ENCODE measurements around the gene ARMH4. TPM values are rescaled to one million over a fixed set of nuclear protein-coding genes. Genes with fewer than 3 reads are reported as not detected.

Gene ARMH4
- total and polyA plus RNA-seq, 10 of the 15 experiments (the other 5 are each of a cell fraction or from before 2014, with no cell fraction given), result 0.50 to 0.97 (median 0.60) TPM; not detected in 7

GRCh38 chr14:58100735-58101368, 51.2 kb downstream of the ARMH4 start:
- TF ChIP-seq HCFC1 (IDR thresholded peaks at IDR 0.05; ENCODE audit: low read length), result no peak
- TF ChIP-seq IKZF1 (conservative IDR thresholded peaks at IDR 0.05), result no peak
- no peak for TF ChIP-seq ELK1 (IDR thresholded peaks at IDR 0.05; ENCODE audit: low read depth, low read length)
- TF ChIP-seq ZNF274 (IDR thresholded peaks at IDR 0.05; ENCODE audit: insufficient read depth, insufficient read length), result no peak
- no peak for TF ChIP-seq SREBF1 (IDR thresholded peaks at IDR 0.05; ENCODE audit: low read length)
- no peak for TF ChIP-seq ZBTB40 (IDR thresholded peaks at IDR 0.05; ENCODE audit: borderline replicate concordance)
- no peak for TF ChIP-seq KAT2A (conservative IDR thresholded peaks at IDR 0.05; ENCODE audit: control insufficient read depth, low read depth, low read length)
- DNase-seq (ENCODE audit: low read depth, low spot score), result no peak
- ChIA-PET RAD21 (ENCODE audit: unreplicated experiment) (no interaction called here), CTCF (no interaction called here), SMC1A (ENCODE audit: uncharacterized antibody, unreplicated experiment) (no interaction called here), POLR2A (no interaction called here)
- Histone ChIP-seq H2AFZ (ENCODE audit: control insufficient read depth, low read depth, low read length) (no peak overlapping the region), H4K20me1 (ENCODE audit: control insufficient read depth, insufficient read depth) (no peaks in the 10 kb centered on the region), H3K4me2 (ENCODE audit: control insufficient read depth, insufficient read depth) (no peak overlapping the region), H3K4me3 (no peak overlapping the region), H3K27ac (ENCODE audit: control insufficient read depth, insufficient read depth) (no peak overlapping the region), H3K79me2 (ENCODE audit: control insufficient read depth, insufficient read depth, low read length) (no peaks in the 10 kb centered on the region), H3K36me3 (ENCODE audit: control insufficient read depth in 2 of 2, insufficient read depth in 2 of 2, low read length in 1 of 2) (no peaks in the 10 kb centered on the region), H3K27me3 (replicated peaks in 1 of 2; ENCODE audit: control insufficient read depth in 2 of 2, insufficient read depth in 2 of 2, low read length in 1 of 2) (no peaks in the 10 kb centered on the region; a peak in 1 of 4 replicates), H3K9ac (ENCODE audit: control insufficient read depth, insufficient read depth, low read length) (no peak overlapping the region), H3K4me1 (ENCODE audit: control insufficient read depth, insufficient read depth, low read length) (no peaks in the 10 kb centered on the region), H3K9me3 (replicated peaks; ENCODE audit: control insufficient read depth, insufficient read depth, low read length) (no peaks in the 10 kb centered on the region)
- intact Hi-C loops (cut with micrococcal nuclease; ENCODE audit: unreplicated experiment), result no loop called here
- ATAC-seq, result no peak
- FAIRE-seq, result no peak
- 60% methylated on average over 4 of the region's 4 CpGs for WGBS (ENCODE audit: insufficient coverage, insufficient replicate concordance, low lambda C conversion rate, missing lambda C conversion rate)
- BruUV-seq (replicated peaks), result no TSS peak
- in situ Hi-C loops (cut with MboI), result no loop called here
